ENCODE results near the gene MT1A.
A peak's percentile ranks its signal among the peaks of the same experiment; 100 is the strongest.

Gene MT1A

DNA sequence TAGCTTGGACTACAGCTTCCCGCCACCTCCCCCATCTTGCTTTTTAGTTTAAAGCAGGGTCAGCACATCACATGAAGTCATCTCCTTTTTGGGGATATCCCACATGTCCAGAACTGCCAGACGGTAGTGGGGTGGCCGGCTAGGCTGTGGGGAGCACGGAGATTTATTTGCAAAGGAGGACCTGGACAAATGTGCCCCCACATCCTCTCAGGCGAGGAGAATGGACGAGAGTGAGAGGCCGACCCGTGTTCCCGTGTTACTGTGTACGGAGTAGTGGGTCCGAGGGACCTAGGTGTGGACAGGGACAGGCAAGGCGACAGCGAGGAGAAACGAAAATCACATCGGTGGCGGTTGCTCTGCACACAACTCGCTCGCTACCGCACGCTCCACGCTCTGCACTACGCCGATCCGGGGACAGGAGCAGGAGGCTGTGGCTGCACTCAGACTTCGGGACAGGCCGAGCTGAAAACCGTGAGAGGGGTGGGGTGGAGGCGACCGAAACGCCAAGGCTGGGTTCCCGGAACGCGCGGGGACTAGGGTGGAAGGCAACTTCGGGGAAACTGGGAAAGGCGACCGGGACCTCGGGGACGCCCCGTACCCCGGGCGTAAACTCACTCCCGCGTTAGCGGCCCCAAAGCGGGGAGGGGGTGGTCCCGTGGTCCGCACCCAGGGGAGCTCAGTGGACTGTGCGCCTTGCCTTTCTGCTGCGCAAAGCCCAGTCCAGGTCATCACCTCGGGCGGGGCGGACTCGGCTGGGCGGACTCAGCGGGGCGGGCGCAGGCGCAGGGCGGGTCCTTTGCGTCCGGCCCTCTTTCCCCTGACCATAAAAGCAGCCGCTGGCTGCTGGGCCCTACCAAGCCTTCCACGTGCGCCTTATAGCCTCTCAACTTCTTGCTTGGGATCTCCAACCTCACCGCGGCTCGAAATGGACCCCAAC is at the start of gene MT1A:
Gene MT1A (plus strand): TSS at position 853 of the 937 bp plus-strand sequence. CDS start 73 bp downstream, at position 926.
- DNase-seq = no peak

DNA sequence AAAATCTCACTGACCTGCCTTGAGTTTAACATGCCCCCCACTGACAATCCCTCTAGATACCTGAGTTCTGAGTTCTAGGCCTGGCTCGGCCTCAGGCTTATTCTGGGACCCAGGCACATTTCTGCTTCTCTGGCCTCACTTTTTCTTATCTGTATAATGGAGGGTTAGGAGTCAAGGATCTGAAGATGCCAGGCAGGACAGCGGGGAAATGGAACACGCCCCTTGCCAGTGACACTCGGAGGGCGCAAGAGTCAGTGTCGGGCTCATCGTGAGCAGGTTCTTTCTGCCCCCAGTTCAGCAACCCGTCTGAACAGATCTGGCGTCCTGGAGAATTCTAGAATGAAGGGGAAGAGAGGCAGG is 49.7 kb upstream of the MT1A start:
- DNase-seq = no peak

DNA sequence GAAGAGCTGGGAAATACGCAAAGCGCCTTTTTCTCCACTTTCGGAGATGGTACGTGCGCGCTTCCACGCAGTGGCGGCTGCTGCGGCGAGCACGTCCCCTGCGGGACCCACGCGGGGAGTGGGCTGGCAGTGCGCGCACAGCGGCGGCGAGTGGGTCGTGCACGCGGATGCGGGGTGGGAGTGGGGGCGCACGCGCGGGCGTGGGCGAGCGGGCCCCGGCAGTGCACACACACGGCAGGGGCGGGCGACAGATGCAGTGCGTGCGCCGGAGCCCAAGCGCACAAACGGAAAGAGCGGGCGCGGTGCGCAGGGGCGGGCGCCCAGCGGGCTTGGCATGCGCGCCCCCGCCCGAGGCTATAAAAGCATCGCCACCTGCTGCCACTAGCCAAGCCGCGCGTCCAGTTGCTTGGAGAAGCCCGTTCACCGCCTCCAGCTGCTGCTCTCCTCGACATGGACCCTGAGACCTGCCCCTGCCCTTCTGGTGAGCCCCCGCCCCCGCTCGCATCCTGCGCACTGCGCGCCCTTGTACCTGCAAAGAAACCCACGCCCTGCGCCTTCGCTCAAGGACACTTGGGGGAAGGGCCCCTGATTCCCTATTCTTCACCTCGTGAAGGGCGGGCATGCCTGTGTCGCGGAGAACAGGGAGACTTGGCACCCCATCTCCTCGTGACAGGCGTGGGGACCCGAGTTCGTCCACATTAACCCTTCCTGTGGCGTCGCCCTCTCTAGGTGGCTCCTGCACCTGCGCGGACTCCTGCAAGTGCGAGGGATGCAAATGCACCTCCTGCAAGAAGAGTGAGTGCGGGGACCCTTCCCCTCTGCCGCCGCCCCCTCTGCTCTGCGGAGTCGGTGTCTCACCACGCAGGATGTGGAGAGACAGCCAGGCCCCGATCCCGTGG is 49.1 kb upstream of the MT1A start, which contains the start of gene MT3:
Gene MT3 (plus strand): TSS at position 388 of the 899 bp plus-strand sequence. CDS start 63 bp downstream, at position 451.
- no peak for DNase-seq

DNA sequence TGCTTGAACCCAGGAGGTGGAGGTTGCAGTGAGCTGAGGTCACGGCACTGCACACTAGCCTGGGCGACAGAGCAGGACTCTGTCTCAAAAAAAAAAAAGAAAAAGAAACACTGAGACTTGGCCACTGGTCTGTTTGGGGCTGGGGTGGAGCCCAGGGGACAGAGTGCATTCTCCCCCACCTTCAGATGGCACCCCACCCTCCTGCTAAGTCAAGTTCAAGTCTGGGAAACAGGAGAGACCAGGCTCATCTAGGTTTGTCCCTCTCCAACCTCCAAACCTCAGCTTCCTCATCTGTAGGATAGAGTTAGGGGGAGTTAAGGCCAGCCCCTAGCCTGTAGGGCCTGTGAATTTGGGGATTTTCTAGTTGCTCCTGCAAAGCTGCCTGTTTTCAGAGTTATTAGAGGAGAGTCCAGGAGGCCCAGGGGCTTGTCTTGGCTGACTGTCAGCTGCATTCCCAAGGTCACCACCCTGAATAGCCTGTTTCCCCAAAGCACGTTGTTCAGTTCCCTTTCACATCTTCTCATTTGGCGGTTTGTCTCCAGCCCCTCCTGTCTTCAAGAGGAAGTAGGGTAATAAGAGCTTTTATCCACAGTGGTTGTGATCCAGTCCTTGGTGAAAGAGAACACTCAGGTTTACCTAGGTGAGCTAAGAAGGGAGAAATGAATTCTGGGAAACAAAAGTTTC is 46.9 kb upstream of the MT1A start:
- no peak for DNase-seq

DNA sequence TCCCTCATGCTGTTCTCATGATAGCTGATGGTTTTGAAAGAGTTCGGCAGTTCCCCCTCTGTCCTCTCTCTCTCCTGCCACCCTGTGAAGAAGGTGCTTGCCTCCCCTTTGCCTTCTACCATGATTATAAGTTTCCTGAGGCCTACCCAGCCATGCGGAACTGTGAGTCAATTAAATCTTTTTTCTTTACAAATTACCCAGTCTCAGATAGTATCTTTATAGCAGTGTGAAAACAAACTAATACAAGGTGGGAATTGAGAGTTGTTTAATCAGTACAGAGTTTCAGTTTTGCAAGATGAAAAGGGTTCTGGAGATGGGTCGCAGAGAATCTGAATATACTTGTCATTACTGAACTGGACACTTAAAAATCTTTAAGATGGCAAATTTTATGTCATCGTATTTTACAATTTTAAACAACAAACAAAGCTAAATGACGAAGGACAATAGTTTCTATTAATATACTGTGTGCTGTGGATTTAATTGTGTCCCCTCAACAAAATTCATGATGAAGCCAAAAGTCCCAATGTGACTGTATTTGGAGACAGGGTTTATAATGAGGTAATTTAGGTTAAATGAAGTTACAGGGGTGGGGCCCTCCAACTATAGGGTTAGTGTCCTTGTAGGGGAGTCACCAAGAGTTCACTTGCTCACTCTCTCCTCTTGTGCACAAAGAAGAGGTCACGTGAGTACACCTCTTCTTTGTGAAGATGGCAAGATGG is 44.7 kb upstream of the MT1A start:
- no peak for DNase-seq

DNA sequence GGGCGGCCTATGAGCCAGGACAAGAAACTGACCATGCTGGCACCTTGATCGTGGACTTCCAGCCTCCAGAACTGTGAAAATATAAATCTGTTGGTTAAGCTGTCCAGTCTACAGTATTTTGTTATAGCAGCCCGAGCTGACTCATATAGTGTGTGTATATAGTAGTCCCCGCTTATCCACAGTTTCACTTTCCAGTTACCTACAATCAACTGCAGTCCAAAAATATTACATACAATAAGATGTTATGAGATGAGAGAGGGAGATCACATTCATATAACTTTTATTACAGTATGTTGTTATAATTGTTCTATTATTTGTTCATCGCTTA is 44.2 kb upstream of the MT1A start:
- no peak for DNase-seq

DNA sequence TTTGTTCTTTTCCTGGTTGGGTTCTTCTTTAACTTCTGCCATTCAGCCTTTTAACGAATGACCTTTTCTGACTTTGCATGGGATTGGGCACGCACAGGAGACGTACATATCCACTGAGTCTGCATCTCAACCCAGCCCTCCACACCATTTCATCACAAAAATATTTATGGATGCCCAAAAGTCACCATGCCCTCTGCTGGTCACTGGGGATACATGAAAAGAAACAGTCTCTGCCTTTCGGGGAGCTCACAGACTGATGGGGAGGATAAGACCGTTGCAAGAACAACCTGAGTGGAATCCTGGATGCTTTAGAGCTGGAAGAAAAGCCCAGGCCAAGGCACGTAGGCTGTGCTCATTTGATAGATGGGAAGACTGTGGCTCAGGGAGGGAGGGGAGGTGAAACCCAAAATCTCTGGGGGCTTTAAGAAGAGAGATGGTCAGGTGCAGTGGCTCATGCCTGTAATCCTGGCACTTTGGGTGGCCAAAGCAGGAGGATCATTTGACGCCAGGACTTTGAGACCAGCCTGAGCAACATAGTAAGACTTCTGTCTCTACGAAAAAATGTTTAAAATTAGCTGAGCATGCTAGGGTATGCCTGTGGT is 38.0 kb upstream of the MT1A start:
- peak; percentile 47 to 65 for DNase-seq

DNA sequence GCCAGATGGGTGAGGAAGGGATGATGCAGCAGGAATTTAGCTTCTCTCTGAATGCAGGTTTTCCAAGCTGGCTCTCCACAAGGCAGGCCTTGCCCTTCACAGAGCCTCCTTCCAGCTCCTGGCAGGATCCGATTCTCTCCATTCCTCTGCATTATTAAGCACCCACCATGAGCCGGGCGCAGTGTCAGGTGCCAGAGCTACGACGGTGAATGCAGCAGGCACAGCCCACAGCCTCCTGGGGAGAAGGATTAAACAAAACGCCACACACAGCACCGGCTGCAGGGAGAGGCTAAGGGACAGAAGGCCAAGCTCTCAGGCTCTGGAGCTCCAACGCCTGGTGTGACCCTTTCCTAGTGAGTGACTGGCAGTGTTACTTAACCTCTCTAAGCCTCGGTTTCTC is 37.1 kb upstream of the MT1A start:
- no peak for DNase-seq

DNA sequence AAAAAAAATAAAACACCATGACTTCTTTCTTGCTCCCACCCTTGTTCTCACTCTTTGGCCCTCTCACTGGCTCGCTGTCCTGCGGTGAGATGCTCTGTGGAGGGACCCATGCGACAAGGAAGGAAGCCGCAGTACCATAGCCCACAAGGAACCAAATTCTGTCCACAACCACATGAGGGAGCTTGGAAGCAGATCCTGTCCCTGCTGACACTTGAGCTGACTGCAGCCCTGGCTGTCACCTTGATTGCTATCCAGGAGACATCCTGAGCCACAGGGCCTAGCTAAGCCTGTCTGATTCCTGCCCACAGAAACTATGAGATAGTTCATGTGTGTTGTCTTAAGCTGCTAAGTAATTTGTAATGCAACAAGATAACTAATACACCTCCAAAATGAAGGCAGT is 34.9 kb upstream of the MT1A start:
- DNase-seq = peak; percentile 61 to 70

DNA sequence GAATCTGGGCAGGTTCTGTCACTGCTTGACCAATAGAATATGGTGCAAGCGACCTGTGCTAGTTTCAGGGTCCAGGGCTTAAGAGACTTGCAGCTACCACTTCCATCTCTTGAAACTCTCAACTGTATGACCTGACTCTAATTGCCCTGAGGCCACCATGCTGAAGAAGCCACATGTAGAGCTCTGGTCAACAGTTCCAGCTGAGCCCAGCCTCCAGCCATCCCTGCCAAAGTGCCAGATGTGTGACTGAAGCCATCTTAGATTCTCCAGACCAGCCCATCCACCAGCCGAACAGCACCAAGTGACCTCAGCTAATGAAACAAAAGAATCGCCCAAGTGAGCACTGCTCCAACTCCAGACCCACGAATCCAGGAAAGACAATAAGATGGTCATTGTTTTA is 33.5 kb upstream of the MT1A start:
- no peak for DNase-seq

DNA sequence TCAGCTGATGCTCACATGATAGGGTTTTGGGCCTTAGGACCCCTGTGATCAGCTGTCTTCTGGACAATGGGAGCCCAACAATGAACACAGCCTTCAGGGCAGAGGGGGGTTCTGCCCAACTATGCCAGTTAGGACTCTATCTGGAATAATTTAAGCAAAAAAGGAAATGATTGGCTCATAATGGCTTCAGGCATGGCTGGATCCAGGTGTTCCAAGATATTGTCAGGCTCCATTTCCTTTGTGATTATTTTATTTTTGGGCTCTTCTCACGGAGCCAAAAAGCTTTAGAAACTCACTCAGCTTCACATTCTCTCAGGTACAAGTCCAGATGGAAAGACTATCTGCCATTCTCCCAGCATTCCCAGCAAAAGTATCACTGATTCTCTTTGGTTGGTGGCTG is 33.0 kb upstream of the MT1A start:
- DNase-seq = no peak

DNA sequence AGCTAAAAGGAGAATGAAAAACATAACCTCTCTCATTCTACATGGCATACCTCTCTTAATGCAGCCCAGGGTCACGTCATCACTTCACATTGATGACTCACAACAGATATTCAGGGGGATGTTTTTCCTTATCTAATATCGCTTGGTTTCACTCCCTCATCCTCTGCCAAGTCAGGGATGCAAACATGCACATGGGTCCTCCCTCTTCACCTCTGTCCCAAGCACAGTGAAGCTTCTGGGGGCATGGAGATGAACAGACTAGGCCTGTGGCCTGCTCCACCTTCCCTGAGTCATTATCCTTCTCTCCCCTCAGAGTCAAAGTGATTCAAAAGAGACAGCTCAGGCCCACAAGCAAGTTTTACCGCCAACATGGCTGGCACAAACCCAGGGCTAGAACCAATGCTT is 32.4 kb upstream of the MT1A start:
- no peak for DNase-seq

DNA sequence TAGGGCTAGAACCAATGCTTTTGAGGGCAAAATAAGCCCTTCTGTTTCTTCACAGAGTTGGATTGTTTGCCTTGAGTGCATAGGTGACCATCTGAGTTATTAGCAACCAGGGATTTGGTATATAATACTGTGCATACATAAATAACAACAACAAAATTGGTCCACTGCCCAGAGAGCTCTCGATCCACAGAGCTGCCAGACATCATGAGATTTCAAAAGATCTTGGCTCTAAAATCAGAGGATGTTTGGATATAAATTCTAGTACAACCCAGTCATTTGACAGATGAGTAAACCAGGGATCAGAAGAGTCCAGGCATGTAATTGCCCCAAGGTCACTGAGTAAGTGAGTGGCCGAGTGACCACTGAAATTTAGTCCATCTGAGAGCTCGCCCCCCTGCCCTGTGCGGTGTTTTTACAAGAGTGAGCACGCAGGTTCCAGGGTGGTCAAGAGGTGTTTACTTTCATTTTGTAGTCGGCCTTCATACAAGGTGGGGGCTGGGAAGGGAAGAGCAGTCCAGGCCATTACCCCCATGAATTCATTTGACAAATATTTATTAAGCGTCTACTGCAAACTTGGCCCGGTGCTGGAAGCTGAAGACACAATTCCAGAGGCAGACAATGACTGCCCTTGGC is 31.9 kb upstream of the MT1A start:
- DNase-seq = no peak

DNA sequence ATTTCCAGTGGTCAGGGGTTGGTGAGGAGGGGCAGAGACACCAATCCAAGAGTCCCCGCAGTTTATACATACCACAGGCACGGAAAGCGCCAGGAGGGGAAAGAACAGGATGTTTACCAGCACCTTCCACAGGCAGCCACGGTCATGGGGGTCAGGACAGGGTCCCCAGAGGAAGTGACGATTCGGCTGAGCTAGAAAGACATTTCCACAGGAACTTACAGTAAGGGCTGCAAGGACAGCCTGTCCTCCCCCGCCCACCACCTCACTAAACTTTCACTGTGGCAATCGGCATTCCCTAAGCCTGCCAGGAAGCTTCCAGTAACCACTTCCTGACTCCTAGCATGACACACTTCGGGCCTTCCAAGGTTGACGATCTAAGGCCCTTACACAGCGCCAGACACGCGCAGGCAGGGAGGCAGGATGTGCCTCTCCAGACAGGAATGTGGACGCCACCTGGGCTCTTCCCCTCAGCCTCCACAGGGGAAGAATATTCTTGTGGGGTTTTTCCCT is 31.3 kb upstream of the MT1A start:
- DNase-seq = peak in 1 of 2 experiments; percentile 37

DNA sequence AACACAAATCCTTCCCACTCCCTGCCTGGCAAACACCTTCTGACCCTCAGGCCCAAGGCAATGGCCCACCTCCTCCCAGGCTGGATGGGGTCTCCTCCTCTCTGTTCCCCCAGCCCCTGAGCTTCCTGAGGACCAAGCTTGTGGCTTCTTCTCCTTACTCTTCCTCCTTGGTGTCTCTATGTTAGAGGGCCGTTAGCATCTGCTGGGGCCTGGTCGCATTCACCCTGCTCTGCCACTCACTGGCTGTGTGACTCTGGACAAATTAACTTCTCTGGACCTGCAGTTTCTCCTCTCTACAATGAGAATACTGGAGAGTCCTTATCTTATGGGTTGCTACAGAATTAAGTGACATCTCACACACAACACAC is 30.8 kb upstream of the MT1A start:
- no peak for DNase-seq

DNA sequence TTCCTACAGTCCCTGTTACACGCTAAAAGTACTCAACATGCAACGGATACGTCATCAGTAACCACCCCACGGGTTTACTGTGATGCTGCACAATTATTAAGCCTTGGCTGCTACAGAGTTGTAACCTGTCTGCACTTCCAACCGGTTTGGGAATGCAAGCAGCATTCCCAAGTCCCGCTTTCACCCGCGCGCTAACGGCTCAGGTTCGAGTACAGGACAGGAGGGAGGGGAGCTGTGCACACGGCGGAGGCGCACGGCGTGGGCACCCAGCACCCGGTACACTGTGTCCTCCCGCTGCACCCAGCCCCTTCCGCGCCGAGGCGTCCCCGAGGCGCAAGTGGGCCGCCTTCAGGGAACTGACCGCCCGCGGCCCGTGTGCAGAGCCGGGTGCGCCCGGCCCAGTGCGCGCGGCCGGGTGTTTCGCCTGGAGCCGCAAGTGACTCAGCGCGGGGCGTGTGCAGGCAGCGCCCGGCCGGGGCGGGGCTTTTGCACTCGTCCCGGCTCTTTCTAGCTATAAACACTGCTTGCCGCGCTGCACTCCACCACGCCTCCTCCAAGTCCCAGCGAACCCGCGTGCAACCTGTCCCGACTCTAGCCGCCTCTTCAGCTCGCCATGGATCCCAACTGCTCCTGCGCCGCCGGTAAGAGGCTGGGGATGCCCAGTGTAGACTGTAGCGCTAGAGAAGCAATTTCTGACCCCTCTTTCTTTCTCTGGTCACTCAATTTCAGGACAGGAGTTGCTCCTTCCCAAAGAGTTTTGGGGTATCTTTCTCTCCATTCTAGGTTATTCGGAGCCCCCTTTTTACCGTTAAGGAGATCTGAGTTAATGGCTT is 30.2 kb upstream of the MT1A start, which contains the start of gene MT2A:
Gene MT2A (plus strand): TSS at position 542 of the 833 bp plus-strand sequence. CDS start 72 bp downstream, at position 614.
- DNase-seq = peak; percentile 92 to 96

DNA sequence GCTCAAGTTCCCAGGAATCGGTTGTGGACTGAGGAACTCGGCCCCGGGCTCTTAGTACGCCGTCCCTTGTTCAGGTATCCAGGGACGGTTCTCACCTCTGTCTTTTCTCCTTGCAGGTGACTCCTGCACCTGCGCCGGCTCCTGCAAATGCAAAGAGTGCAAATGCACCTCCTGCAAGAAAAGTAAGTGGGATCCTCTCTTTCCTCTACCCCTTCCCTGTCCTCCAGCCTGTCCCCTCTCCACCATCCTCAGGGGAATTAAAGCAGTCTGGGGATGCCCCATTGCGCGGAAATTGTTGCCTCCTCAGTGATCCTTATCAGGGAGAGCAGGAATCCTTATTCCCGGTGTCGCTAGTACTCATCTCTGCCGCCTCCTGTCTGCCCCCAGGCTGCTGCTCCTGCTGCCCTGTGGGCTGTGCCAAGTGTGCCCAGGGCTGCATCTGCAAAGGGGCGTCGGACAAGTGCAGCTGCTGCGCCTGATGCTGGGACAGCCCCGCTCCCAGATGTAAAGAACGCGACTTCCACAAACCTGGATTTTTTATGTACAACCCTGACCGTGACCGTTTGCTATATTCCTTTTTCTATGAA is 29.5 kb upstream of the MT1A start:
- DNase-seq = peak; percentile 8 to 13

DNA sequence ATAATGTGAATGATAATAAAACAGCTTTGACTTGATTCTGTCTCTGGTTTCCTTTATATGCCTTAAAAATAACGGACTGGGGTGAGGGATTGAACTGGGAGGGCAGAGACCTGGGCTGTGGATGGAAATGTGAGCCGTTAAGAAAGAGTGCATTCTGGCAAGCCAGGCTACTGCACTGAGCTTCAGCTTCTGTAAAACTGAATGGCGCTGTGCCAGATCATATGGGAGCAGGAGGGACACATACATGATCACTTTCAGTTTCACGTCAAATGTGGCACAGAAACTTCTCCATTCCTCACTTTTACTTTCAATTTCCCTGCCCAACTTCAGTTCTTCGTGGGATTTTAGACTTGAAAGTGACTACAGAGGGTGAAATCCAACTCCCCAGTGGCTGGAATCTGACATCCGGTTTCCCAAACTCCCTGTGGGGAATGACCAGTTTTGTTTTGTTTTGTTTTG is 29.0 kb upstream of the MT1A start:
- peak; percentile 25 to 27 for DNase-seq

DNA sequence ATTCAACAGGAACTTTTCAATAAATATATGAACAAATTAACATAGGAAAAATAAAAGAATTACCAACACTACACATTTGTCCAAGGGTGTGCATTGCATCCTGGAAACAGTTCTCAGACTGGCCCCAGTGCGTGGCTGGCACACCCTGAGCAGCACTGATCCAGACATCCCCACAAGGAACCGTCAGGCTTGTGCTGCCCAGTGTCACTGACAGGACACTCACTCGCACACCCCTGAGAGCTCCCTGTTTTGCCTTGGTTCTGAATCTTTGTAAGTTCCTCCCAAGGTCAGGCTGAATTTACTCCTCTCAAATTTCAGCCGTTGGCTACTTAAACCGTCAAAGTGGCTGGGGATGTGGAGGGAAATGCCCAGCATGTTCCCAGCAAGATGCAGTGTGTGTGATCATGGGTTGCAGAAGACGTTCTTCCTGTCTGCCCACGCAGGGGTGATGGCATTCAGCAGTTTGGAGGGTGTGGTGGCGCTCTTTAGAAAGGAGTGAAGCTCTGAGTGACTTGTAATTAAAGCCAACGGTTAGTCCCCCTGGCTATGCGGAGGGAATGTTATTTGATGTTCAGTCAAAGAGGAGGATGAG is 28.4 kb upstream of the MT1A start:
- no peak for DNase-seq

Measured in SHP77 (cell line).